Neural progenitor cell (in vitro differentiated cells): ENCODE data around the gene MCF2L2.

Experiments
- EZH2 ChIP-seq: fragments of 200-600 bp; sonication (generic); IDR thresholded peaks from 2 replicates; pipeline ENCODE4 v1.6.1; 2017; ENCODE audit warnings: antibody characterized with exemption, mild to moderate bottlenecking, moderate library complexity
- EZH2phosphoT487 ChIP-seq: fragments of 200-600 bp; sonication (generic); IDR thresholded peaks from 2 replicates; pipeline ENCODE4 v1.6.1; 2017; ENCODE audit warnings: antibody characterized with exemption
- TF ChIP-seq, protein P1 (sequence below): fragments of 200-600 bp; sonication (generic); IDR thresholded peaks from 2 replicates; pipeline ENCODE4 v1.5.1; 2017; ENCODE audit warnings: antibody characterized with exemption, mild to moderate bottlenecking

- TF ChIP-seq, protein P1, sequence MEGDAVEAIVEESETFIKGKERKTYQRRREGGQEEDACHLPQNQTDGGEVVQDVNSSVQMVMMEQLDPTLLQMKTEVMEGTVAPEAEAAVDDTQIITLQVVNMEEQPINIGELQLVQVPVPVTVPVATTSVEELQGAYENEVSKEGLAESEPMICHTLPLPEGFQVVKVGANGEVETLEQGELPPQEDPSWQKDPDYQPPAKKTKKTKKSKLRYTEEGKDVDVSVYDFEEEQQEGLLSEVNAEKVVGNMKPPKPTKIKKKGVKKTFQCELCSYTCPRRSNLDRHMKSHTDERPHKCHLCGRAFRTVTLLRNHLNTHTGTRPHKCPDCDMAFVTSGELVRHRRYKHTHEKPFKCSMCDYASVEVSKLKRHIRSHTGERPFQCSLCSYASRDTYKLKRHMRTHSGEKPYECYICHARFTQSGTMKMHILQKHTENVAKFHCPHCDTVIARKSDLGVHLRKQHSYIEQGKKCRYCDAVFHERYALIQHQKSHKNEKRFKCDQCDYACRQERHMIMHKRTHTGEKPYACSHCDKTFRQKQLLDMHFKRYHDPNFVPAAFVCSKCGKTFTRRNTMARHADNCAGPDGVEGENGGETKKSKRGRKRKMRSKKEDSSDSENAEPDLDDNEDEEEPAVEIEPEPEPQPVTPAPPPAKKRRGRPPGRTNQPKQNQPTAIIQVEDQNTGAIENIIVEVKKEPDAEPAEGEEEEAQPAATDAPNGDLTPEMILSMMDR, result no peak
- no peak for TF ChIP-seq EZH2phosphoT487
- no peak for TF ChIP-seq EZH2
These were observed 109.5 kb downstream of the MCF2L2 start for GRCh38 chr3:183318877-183319276.
